Gastrocnemius medialis (tissue), 4 donors: ENCODE data around the gene ISCA2. TPM values are rescaled to one million over a fixed set of nuclear protein-coding genes. Genes with fewer than 3 reads are reported as not detected.

Experiments
- ATAC-seq, 2 donors: fragments of 150-250 bp; one replicate each; pipeline ENCODE4 v1.9.1; 2016
- DNase-seq, 2 donors: peaks; one replicate each; pipeline ENCODE4 v3.0.0-alpha.2; 2019
- H3K27ac ChIP-seq, 4 donors: fragments of 200-600 bp; sonication (generic); 1 replicate in 1 of 4; 2 replicates in 3 of 4; pipeline ENCODE4 v1.5.1; 2016 to 2018; ENCODE audit warnings: mild to moderate bottlenecking in 2 of 4, moderate library complexity in 1 of 4
- H3K27me3 ChIP-seq, 3 donors: fragments of 200-600 bp; sonication (generic) in 2 of 3; 1 replicate in 1 of 3; 2 replicates in 2 of 3; pipeline versions ENCODE4 v1.5.1 to v1.6.0; 2016 to 2019; ENCODE audit warnings: mild to moderate bottlenecking in 1 of 3, moderate library complexity in 1 of 3
- H3K36me3 ChIP-seq, 2 donors: fragments of 200-600 bp; sonication (generic) in 1 of 2; one replicate each; pipeline ENCODE4 v1.5.1; 2017 to 2018
- H3K4me1 ChIP-seq, 2 donors: fragments of 200-600 bp; sonication (generic) in 1 of 2; one replicate each; pipeline ENCODE4 v1.5.1; 2016 to 2017; ENCODE audit warnings: mild to moderate bottlenecking in 2 of 2
- H3K4me3 ChIP-seq, 4 donors: fragments of 200-600 bp; sonication (generic) in 3 of 4; 1 replicate in 1 of 4; 2 replicates in 3 of 4; pipeline ENCODE4 v1.5.1; 2016 to 2019; ENCODE audit warnings: mild to moderate bottlenecking in 2 of 4
- H3K9me3 ChIP-seq, 3 donors: fragments of 200-600 bp; sonication (generic) in 2 of 3; 1 replicate in 1 of 3; 2 replicates in 2 of 3; pipeline ENCODE4 v1.5.1; 2016 to 2019
- POLR2A ChIP-seq, 2 donors: fragments of 450-650 bp; IDR thresholded peaks; one replicate each; pipeline ENCODE4 v1.6.1; 2017; ENCODE audit warnings: antibody characterized with exemption in 2 of 2, mild to moderate bottlenecking in 2 of 2, moderate library complexity in 2 of 2
- in situ Hi-C, 4 donors: fragments of 200-750 bp; cut with MboI; loops; one replicate each; pipeline versions ENCODE4 v1.15.0 to v1.8.0; 2017; ENCODE audit warnings: low sequenced_read_pairs in 4 of 4
- intact Hi-C: fragments of 100-400 bp; cut with DNase I; formaldehyde crosslinking; loops from one replicate; pipeline ENCODE4 v1.15.1; 2023; ENCODE audit warnings: low total_unique reads
- total RNA-seq, 4 donors: library from RNA; depleted of rRNA; stranded (reverse); fragments of >200 nt; gene quantifications; one replicate each; pipeline versions ENCODE4 v1.1.0 to v1.2.3, GENCODE V29; 2016
- TF ChIP-seq, protein P1 (sequence below), 5 experiments: fragments of 450-650 bp in 3 of 5; fragments of 200-600 bp in 2 of 5; sonication (generic) in 2 of 5; IDR thresholded peaks in 4 of 5; conservative IDR thresholded peaks in 1 of 5; 1 replicate in 4 of 5; 2 replicates in 1 of 5; pipeline ENCODE4 v1.5.1; 2016 to 2019; ENCODE audit warnings: antibody characterized with exemption in 5 of 5, mild to moderate bottlenecking in 3 of 5, moderate library complexity in 3 of 5

The ISCA2 gene
- total RNA-seq, 4 donors from 2014 or later, result 9.9 to 11.6 (median 11.4) TPM

DNA sequence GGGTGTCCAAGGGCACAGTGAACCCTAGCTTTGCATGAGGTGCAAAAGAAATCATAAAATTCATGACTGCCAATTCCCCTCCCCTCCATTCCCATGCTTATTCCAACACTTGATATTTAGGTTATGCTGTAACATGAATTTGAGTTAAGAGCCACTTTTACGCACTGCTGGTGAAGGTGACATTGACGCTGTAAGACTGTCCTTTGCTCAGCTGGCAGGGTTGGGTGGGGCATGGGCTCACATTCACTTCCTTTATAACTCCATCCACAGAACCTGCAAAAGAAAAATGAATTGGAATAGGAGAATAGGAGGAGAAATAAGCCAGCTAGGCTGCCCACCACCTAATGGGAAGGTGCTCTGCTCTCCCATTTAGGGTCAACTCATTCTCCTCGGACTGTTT is 7.4 kb upstream of the ISCA2 start:
- Histone ChIP-seq H3K27me3 (no peaks in the 10 kb centered on the region), H3K36me3 (peaks cover 3 to 28% of the 10 kb centered on the region in 2 donors), H3K4me1 (peaks cover 0 to 20% of the 10 kb centered on the region in 2 donors), H3K4me3 (no peak overlapping the region), H3K9me3 (no peaks in the 10 kb centered on the region), H3K27ac (no peak overlapping the region)
- no peak for DNase-seq
- in situ Hi-C loops (loop anchor here in 1 of 4 donors (10.0 kb wide), 1 partner anchor 121 kb away; no protein-coding TSS in a partner anchor), intact Hi-C loops (no loop called here)
- TF ChIP-seq, protein P1, sequence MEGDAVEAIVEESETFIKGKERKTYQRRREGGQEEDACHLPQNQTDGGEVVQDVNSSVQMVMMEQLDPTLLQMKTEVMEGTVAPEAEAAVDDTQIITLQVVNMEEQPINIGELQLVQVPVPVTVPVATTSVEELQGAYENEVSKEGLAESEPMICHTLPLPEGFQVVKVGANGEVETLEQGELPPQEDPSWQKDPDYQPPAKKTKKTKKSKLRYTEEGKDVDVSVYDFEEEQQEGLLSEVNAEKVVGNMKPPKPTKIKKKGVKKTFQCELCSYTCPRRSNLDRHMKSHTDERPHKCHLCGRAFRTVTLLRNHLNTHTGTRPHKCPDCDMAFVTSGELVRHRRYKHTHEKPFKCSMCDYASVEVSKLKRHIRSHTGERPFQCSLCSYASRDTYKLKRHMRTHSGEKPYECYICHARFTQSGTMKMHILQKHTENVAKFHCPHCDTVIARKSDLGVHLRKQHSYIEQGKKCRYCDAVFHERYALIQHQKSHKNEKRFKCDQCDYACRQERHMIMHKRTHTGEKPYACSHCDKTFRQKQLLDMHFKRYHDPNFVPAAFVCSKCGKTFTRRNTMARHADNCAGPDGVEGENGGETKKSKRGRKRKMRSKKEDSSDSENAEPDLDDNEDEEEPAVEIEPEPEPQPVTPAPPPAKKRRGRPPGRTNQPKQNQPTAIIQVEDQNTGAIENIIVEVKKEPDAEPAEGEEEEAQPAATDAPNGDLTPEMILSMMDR (IDR thresholded peaks at IDR 0.05 in 4 of 5, conservative IDR thresholded peaks at IDR 0.05 in 1 of 5), result no peak
- no peak for TF ChIP-seq POLR2A (IDR thresholded peaks at IDR 0.05)
- ATAC-seq, result no peak

- intact Hi-C loops, result no loop called here
- no peak for DNase-seq
- H3K4me1 ChIP-seq, result peaks cover 12 to 32% of the 10 kb centered on the region in 2 donors
- H3K27me3 ChIP-seq, result no peaks in the 10 kb centered on the region
- ATAC-seq, result no peak
- peaks cover 3 to 5% of the 10 kb centered on the region in 2 donors for H3K36me3 ChIP-seq
- TF ChIP-seq, protein P1 (IDR thresholded peaks at IDR 0.05 in 4 of 5, conservative IDR thresholded peaks at IDR 0.05 in 1 of 5), result no peak
- no peak for TF ChIP-seq POLR2A (IDR thresholded peaks at IDR 0.05)
- no peak overlapping the region for H3K4me3 ChIP-seq
- no peak overlapping the region for H3K27ac ChIP-seq
- no peaks in the 10 kb centered on the region for H3K9me3 ChIP-seq
- in situ Hi-C loops, result loop anchor here in 1 of 4 donors (10.0 kb wide), 1 partner anchor 124 kb away; no protein-coding TSS in a partner anchor
Observed at GRCh38 chr14:74488786-74489397, 4.7 kb upstream of the ISCA2 start.

GRCh38 chr14:74490486-74490885 is 3.1 kb upstream of the ISCA2 start:
- intact Hi-C loops, result loop anchor here (5.0 kb wide), 3 partner anchors 128 to 473 kb away; partner anchors contain the start of genes AREL1, BBOF1, ENTPD5 and FCF1
- in situ Hi-C loops, result loop anchor here in 1 of 4 donors (10.0 kb wide), 1 partner anchor 114 kb away; no protein-coding TSS in a partner anchor
- TF ChIP-seq, protein P1 (IDR thresholded peaks at IDR 0.05 in 4 of 5, conservative IDR thresholded peaks at IDR 0.05 in 1 of 5), result no peak
- no peak for TF ChIP-seq POLR2A (IDR thresholded peaks at IDR 0.05)

DNA sequence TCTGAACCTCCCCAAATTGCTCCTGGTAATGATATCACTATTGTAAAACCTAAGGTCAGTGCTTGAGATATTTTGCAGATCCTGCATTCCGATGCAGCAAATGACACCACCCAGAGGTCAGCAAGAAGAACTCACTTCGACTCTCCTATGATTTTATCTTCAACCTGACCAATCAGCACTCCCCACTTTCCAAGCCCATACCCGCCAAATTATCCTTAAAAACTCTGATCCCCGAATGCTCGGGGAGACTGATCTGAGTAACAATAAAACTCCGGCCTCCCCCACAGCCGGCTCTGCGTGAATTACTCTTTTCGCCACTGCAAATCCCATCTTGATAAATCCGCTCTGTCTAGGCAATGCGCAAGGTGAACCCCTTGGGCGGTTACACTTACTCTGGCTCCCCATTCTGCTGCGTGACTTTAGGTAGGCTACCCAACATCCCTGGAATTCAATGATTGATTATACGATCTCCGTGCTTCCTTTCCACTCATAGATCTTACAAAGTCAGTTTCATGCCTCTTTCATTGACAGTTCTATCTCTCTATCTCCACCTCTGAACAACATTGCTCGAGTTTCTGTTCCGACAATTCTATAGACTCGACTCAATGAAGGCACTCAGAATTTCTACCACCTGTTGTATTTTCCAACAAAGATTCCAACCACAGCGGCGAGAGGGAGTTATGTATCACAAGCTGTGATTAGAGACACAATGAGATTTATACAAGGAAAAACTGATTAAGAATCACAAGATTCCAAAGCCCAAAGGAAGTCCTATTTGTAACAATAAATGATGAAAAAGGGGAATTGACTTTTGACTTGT is 1.4 kb upstream of the ISCA2 start:
- Histone ChIP-seq H3K4me1 (peaks cover 22 to 26% of the 10 kb centered on the region in 2 donors), H3K9me3 (no peaks in the 10 kb centered on the region), H3K27ac (peak overlapping the region; percentile 91 to 97 (median 96)), H3K27me3 (no peaks in the 10 kb centered on the region), H3K36me3 (peaks cover 0 to 14% of the 10 kb centered on the region in 2 donors), H3K4me3 (peak overlapping the region; percentile 91 to 97 (median 94))
- intact Hi-C loops (loop anchor here (2.0 to 5.0 kb wide), 5 partner anchors 57 to 475 kb away; partner anchors contain the start of genes ALDH6A1, AREL1, BBOF1 and ENTPD5), in situ Hi-C loops (loop anchor here in 1 of 4 donors (10.0 kb wide), 1 partner anchor 113 kb away; no protein-coding TSS in a partner anchor)
- DNase-seq (no peak), ATAC-seq (no peak)
- TF ChIP-seq, protein P1 (IDR thresholded peaks at IDR 0.05 in 4 of 5, conservative IDR thresholded peaks at IDR 0.05 in 1 of 5), result peak in 1 of 5 experiments; percentile 12
- no peak for TF ChIP-seq POLR2A (IDR thresholded peaks at IDR 0.05)

More at GRCh38 chr14:74490486-74490885, 3.1 kb upstream of the ISCA2 start:
- Histone ChIP-seq H3K27ac (no peak overlapping the region), H3K4me3 (no peak overlapping the region), H3K9me3 (no peaks in the 10 kb centered on the region), H3K27me3 (no peaks in the 10 kb centered on the region), H3K4me1 (peaks cover 22 to 31% of the 10 kb centered on the region in 2 donors), H3K36me3 (peaks cover under 1 to 4% of the 10 kb centered on the region in 2 donors)
- DNase-seq (no peak), ATAC-seq (no peak)
